Kidney epithelial cell (primary cell): Measurements from ENCODE around the gene PBLD. TPM values are rescaled to one million over a fixed set of nuclear protein-coding genes. Genes with fewer than 3 reads are reported as not detected.

Source experiments
- DNase-seq: peaks from one replicate; pipeline ENCODE4 v3.0.0-alpha.2; 2010; ENCODE audit warnings: low read depth
- H3K27me3 ChIP-seq: 2 replicates; pipeline ENCODE4 v1.6.0; 2011; ENCODE audit warnings: low read length; ENCODE audit not compliant: control insufficient read depth, insufficient read depth
- H3K36me3 ChIP-seq: 2 replicates; pipeline ENCODE4 v1.5.1; 2011; ENCODE audit warnings: low read length; ENCODE audit not compliant: control insufficient read depth, insufficient read depth
- H3K4me3 ChIP-seq: 2 replicates; pipeline ENCODE4 v1.5.1; 2011; ENCODE audit warnings: low read depth, mild to moderate bottlenecking, control low read depth, low read length
- total RNA-seq: library from RNA; depleted of rRNA; stranded (reverse); fragments of >200 nt; gene quantifications from 2 replicates; pipeline ENCODE4 v1.2.3, GENCODE V29; 2015
- TF ChIP-seq, protein P1 (sequence below): IDR thresholded peaks from 2 replicates; pipeline ENCODE4 v1.5.1; 2011; ENCODE audit warnings: mild to moderate bottlenecking, moderate library complexity, low read length, control low read depth, inconsistent platforms; ENCODE audit not compliant: insufficient read depth, poor library complexity, severe bottlenecking

PBLD gene
- total RNA-seq, 1 donor from 2014 or later = 4.5 TPM

DNA sequence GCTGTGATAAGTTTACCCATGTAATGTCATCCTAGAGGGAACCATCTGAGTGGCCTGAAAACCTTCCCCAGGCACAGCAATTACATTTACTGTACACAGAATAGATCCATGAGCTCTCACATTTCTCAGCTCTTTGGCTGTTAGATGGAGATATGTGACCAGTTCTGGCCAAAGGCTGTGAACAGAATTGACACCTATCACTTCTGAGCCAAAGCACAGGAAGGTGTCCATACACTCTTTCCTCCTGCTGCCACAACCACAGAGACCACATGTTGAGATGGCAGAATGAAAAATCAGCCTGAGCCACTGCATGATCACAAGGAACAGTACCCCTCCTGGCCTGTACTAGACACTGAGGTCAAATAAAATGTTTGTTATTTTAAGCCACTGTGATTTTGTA, 56.5 kb downstream of the PBLD start:
- H3K36me3 ChIP-seq = no peaks in the 10 kb centered on the region
- DNase-seq = no peak
- TF ChIP-seq, protein P1, sequence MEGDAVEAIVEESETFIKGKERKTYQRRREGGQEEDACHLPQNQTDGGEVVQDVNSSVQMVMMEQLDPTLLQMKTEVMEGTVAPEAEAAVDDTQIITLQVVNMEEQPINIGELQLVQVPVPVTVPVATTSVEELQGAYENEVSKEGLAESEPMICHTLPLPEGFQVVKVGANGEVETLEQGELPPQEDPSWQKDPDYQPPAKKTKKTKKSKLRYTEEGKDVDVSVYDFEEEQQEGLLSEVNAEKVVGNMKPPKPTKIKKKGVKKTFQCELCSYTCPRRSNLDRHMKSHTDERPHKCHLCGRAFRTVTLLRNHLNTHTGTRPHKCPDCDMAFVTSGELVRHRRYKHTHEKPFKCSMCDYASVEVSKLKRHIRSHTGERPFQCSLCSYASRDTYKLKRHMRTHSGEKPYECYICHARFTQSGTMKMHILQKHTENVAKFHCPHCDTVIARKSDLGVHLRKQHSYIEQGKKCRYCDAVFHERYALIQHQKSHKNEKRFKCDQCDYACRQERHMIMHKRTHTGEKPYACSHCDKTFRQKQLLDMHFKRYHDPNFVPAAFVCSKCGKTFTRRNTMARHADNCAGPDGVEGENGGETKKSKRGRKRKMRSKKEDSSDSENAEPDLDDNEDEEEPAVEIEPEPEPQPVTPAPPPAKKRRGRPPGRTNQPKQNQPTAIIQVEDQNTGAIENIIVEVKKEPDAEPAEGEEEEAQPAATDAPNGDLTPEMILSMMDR = no peak
- no peaks in the 10 kb centered on the region for H3K27me3 ChIP-seq
- no peak overlapping the region for H3K4me3 ChIP-seq

DNA sequence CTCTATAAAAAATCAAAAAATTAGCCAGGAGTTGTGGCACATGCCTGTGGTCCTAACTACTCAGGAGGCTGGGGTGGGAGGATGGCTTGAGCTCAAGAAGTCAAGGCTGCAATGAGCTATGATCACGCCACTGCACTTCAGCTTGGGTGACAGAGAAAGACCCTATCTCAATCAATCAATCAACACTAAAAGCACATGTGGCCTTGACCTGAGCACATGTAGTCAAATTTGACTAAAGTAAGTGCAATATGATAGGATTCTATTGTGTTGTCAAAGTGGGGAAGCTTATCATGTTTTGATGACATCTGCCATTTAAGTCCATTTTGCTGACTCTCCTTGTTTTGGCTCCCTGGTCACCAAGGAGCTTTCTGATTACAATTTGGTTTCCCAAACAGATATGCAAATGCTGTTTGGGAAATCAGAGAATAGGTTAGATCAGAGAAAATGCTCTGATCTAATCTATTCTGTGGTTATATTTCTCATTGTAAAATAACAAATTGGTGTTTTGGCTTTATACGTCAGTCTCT, 57.1 kb downstream of the PBLD start:
- Histone ChIP-seq H3K27me3 (no peaks in the 10 kb centered on the region), H3K36me3 (no peaks in the 10 kb centered on the region), H3K4me3 (no peak overlapping the region)
- DNase-seq = no peak
- TF ChIP-seq, protein P1 = no peak

DNA sequence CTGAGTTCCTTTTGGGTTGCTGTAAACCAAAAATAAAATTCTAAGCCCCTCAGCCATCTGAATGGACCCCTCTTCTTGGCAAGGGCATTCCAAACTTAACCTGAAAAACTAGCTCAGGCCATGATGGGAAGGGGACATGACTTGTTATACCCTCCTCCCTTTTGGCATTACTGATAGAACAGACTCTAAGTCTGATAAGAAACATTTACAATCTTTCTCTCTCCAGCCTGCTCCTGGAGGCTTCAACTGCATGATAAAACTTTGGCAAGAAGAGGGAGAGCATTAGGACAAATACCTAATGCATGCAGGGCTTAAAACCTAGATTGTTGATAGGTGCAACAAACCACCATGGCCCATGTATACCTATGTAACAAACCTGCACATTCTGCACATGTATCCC, 59.9 kb downstream of the PBLD start:
- H3K27me3 ChIP-seq = no peaks in the 10 kb centered on the region
- H3K36me3 ChIP-seq = no peaks in the 10 kb centered on the region
- DNase-seq = no peak
- H3K4me3 ChIP-seq = no peak overlapping the region
- TF ChIP-seq, protein P1 = no peak

DNA sequence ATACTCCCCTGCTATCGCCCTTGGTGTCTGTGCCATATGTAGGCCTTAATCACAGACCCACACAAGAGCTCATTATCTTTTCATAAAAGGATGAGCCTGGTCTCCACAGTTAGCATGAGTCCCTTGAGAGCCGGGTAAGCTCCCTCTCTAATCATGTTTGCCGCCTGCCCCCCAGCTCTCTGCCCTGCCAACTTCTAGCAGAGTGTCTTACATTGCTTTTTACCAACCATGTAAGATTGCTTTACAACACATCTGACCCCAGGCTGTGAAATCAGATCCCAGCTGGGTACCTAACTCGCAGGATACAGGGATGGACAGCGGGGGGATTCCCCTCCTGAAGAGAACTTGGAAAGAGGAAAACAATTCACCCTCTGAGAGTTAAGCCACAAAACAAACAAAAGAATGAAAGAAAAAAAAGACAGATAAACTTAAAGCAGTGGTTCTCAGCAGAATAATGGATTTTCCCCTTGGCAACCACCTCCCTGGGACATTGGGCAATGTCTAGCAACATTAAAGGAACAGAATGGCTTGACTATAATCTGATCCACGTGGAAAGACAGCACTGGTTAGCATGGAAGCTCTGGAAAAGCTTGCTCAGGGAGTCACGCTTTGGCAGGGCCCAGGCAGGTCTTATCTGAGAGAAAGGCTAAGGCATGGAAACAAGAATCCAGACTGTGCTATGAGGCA, 61.4 kb downstream of the PBLD start:
- H3K36me3 ChIP-seq = no peaks in the 10 kb centered on the region
- DNase-seq = no peak
- no peak overlapping the region for H3K4me3 ChIP-seq
- TF ChIP-seq, protein P1 = no peak
- H3K27me3 ChIP-seq = no peaks in the 10 kb centered on the region

DNA sequence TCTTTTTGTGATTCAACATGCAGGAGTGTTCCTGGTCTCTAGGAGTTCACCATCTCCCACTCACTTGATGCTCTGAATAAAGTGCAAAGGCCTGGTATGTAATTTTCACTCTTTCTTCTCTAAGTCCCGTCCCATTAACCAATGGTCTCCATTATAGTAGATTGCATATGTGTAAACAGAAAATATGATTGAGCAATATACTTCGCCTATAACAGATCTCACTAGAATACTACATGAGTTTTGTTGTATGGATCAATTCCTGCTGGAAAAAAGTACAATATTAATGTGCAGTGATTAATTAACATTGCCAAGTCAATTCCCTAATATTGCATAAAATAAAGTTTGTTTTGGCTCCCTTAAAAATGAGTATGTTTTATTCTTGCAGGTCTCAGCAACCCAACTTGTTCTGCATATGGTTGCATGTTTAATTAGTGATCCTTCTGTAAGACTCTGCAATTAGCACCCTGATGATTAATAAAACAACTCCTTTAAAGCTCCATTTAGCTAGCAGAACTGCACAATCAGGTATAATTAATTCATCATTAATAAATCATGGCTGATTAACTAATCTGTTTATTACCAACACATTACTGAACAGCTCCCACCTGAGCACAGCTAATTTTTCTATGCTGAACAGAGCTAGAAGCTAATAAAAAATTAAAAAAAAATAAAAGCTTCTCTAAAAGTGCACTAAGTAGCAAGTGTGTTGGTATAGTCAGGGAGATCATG, 63.0 kb downstream of the PBLD start:
- no peak overlapping the region for H3K4me3 ChIP-seq
- H3K36me3 ChIP-seq = no peaks in the 10 kb centered on the region
- no peak for DNase-seq
- no peaks in the 10 kb centered on the region for H3K27me3 ChIP-seq
- TF ChIP-seq, protein P1 = no peak
